Breast epithelium (tissue), 4 donors: ENCODE measurements around the gene PRR9. TPM values are rescaled to one million over a fixed set of nuclear protein-coding genes. Genes with fewer than 3 reads are reported as not detected.

Source experiments
- DNase-seq, 2 donors: peaks; one replicate each; pipeline ENCODE4 v3.0.0-alpha.2; 2019; ENCODE audit warnings: low spot score in 2 of 2
- H3K27ac ChIP-seq, 2 donors: fragments of 200-600 bp; sonication (generic) in 1 of 2; one replicate each; pipeline ENCODE4 v1.5.1; 2016 to 2019; ENCODE audit warnings: mild to moderate bottlenecking in 1 of 2
- H3K27me3 ChIP-seq, 2 donors: fragments of 200-600 bp; sonication (generic) in 1 of 2; one replicate each; pipeline versions ENCODE4 v1.5.1 to v1.6.0; 2017 to 2019; ENCODE audit warnings: control low read depth in 1 of 2, mild to moderate bottlenecking in 1 of 2
- H3K36me3 ChIP-seq: fragments of 200-600 bp; one replicate; pipeline ENCODE4 v1.5.1; 2019
- H3K4me1 ChIP-seq, 2 donors: fragments of 200-600 bp; sonication (generic); one replicate each; pipeline ENCODE4 v1.5.1; 2016 to 2019; ENCODE audit warnings: control low read depth in 1 of 2
- H3K4me3 ChIP-seq, 3 donors: fragments of 200-600 bp; sonication (generic); 1 replicate in 2 of 3; 2 replicates in 1 of 3; pipeline ENCODE4 v1.5.1; 2016 to 2019; ENCODE audit warnings: mild to moderate bottlenecking in 3 of 3, moderate library complexity in 2 of 3
- H3K9me3 ChIP-seq, 2 donors: fragments of 200-600 bp; sonication (generic) in 1 of 2; one replicate each; pipeline ENCODE4 v1.5.1; 2016 to 2019; ENCODE audit warnings: control low read depth in 1 of 2
- POLR2A ChIP-seq: fragments of 450-650 bp; IDR thresholded peaks from one replicate; pipeline ENCODE4 v1.6.1; 2016; ENCODE audit warnings: antibody characterized with exemption, mild to moderate bottlenecking, moderate library complexity
- POLR2AphosphoS5 ChIP-seq, 3 donors: sonication (generic); formaldehyde crosslinking; IDR thresholded peaks; one replicate each; pipeline ENCODE4 v1.6.1; 2017; ENCODE audit warnings: antibody characterized with exemption in 3 of 3
- intact Hi-C: fragments of 100-400 bp; cut with DNase I; formaldehyde crosslinking; loops from one replicate; pipeline ENCODE4 v1.15.1; 2023; ENCODE audit warnings: low total_unique reads
- total RNA-seq, 3 donors: library from RNA; depleted of rRNA; stranded (reverse); fragments of >200 nt; gene quantifications; one replicate each; pipeline ENCODE4 v1.1.0, GENCODE V29; 2016
- TF ChIP-seq, protein P1 (sequence below), 3 donors: fragments of 450-650 bp; IDR thresholded peaks; one replicate each; pipeline ENCODE4 v1.5.1; 2016 to 2017; ENCODE audit warnings: antibody characterized with exemption in 3 of 3, mild to moderate bottlenecking in 3 of 3, moderate library complexity in 3 of 3

Gene PRR9
- total RNA-seq, 3 donors from 2014 or later = not detected

DNA sequence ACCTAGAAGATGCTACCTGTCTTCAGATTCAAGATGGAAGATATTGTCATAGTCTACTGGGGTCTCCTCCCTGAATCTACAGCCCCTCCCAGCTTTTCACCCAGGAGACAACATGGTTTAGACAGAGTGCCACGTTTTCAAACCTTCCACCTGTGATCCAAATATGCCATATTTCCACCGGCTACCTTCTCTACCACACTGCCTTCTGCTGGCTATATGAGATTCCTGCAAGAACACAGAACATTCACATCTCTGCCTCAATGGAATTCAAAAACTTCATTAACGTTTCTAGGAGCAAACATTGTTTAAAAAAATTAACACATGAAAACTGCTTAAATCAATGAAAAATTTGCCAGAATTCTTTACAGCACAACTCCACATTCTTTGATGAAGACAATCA lies 27.0 kb upstream of the PRR9 start:
- intact Hi-C loops = no loop called here
- no peaks in the 10 kb centered on the region for H3K36me3 ChIP-seq
- H3K27me3 ChIP-seq = peaks cover 0 to 9% of the 10 kb centered on the region in 2 donors
- H3K9me3 ChIP-seq = peaks cover 8 to 10% of the 10 kb centered on the region in 2 donors
- DNase-seq = no peak
- TF ChIP-seq POLR2AphosphoS5 (IDR thresholded peaks at IDR 0.05) = no peak
- TF ChIP-seq POLR2A = no peak
- TF ChIP-seq, protein P1, sequence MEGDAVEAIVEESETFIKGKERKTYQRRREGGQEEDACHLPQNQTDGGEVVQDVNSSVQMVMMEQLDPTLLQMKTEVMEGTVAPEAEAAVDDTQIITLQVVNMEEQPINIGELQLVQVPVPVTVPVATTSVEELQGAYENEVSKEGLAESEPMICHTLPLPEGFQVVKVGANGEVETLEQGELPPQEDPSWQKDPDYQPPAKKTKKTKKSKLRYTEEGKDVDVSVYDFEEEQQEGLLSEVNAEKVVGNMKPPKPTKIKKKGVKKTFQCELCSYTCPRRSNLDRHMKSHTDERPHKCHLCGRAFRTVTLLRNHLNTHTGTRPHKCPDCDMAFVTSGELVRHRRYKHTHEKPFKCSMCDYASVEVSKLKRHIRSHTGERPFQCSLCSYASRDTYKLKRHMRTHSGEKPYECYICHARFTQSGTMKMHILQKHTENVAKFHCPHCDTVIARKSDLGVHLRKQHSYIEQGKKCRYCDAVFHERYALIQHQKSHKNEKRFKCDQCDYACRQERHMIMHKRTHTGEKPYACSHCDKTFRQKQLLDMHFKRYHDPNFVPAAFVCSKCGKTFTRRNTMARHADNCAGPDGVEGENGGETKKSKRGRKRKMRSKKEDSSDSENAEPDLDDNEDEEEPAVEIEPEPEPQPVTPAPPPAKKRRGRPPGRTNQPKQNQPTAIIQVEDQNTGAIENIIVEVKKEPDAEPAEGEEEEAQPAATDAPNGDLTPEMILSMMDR (IDR thresholded peaks at IDR 0.05) = no peak
- no peak overlapping the region for H3K4me3 ChIP-seq
- H3K4me1 ChIP-seq = no peaks in the 10 kb centered on the region
- H3K27ac ChIP-seq = no peak overlapping the region

DNA sequence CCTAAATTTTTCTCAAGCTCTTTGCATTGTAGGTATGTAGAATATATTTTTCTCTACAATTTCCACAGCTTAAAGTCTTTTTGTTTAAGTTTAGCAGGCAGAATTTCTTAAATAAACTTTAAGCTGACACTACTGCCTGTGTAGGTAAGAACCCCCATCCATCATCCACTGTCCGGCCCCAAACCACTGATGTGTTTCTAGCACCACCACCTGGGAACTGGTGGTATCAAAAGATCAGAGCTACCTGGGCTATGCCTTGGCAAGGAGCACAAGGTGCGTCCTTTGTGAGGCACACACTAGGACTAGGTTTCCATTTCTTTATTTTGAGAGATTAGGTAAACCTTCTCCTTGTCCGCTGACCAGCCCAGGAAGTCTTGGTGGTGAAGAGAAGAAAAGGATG lies 24.7 kb upstream of the PRR9 start:
- Histone ChIP-seq H3K9me3 (peaks cover 0 to 8% of the 10 kb centered on the region in 2 donors), H3K27ac (no peak overlapping the region), H3K27me3 (peaks cover 0 to 9% of the 10 kb centered on the region in 2 donors), H3K4me3 (no peak overlapping the region), H3K4me1 (no peaks in the 10 kb centered on the region), H3K36me3 (no peaks in the 10 kb centered on the region)
- intact Hi-C loops = no loop called here
- TF ChIP-seq POLR2AphosphoS5 (IDR thresholded peaks at IDR 0.05) = no peak
- no peak for TF ChIP-seq POLR2A
- TF ChIP-seq, protein P1 (IDR thresholded peaks at IDR 0.05) = no peak
- no peak for DNase-seq

- Histone ChIP-seq H3K27me3 (peaks cover 0 to 9% of the 10 kb centered on the region in 2 donors), H3K4me3 (no peak overlapping the region), H3K27ac (no peak overlapping the region), H3K36me3 (no peaks in the 10 kb centered on the region), H3K9me3 (no peaks in the 10 kb centered on the region), H3K4me1 (no peaks in the 10 kb centered on the region)
- intact Hi-C loops = loop anchor here (5.0 kb wide), 1 partner anchor 868 kb away; no protein-coding TSS in a partner anchor
- no peak for TF ChIP-seq POLR2A
- TF ChIP-seq, protein P1 (IDR thresholded peaks at IDR 0.05) = no peak
- no peak for TF ChIP-seq POLR2AphosphoS5 (IDR thresholded peaks at IDR 0.05)
- DNase-seq = no peak
These were observed 22.9 kb upstream of the PRR9 start for GRCh38 chr1:153194331-153195050.

GRCh38 chr1:153195216-153195615 lies 22.2 kb upstream of the PRR9 start:
- no peaks in the 10 kb centered on the region for H3K36me3 ChIP-seq
- no peaks in the 10 kb centered on the region for H3K4me1 ChIP-seq
- H3K27me3 ChIP-seq = peaks cover 0 to 9% of the 10 kb centered on the region in 2 donors
- intact Hi-C loops = loop anchor here (5.0 kb wide), 1 partner anchor 867 kb away; no protein-coding TSS in a partner anchor
- no peak overlapping the region for H3K27ac ChIP-seq
- H3K4me3 ChIP-seq = no peak overlapping the region
- no peak for DNase-seq
- no peaks in the 10 kb centered on the region for H3K9me3 ChIP-seq
- TF ChIP-seq POLR2A (no peak), POLR2AphosphoS5 (IDR thresholded peaks at IDR 0.05) (no peak)
- TF ChIP-seq, protein P1 (IDR thresholded peaks at IDR 0.05) = no peak

DNA sequence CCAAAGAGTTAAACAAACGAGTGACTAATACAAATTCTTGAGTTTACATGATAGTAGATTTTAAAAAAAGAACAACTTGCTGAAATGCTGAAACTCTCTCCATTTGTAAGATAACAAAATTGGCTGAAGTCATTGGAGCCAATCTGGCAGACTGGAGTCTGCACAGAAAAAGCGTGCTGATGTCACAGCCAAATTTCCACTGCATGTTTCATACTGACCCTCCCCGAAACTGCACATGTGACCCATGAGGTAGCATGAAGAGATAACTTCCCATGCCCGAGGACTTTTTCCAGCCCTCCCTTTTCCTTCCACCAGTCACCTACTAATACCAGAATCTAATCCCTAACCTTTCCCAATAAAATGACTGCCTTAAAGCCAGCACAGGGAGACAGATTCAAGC lies 15.4 kb upstream of the PRR9 start:
- Histone ChIP-seq H3K27ac (no peak overlapping the region), H3K4me1 (no peaks in the 10 kb centered on the region), H3K27me3 (no peaks in the 10 kb centered on the region), H3K36me3 (no peaks in the 10 kb centered on the region), H3K9me3 (no peaks in the 10 kb centered on the region), H3K4me3 (no peak overlapping the region)
- no peak for DNase-seq
- TF ChIP-seq POLR2AphosphoS5 (IDR thresholded peaks at IDR 0.05) (no peak), POLR2A (no peak)
- TF ChIP-seq, protein P1 (IDR thresholded peaks at IDR 0.05) = no peak
- intact Hi-C loops = no loop called here
